DND-41 (cell line): ENCODE measurements around the gene CUL5.

Experiments used
- EZH2 ChIP-seq: IDR thresholded peaks from 3 replicates; pipeline ENCODE4 v1.6.1; 2012; ENCODE audit warnings: borderline replicate concordance, low read depth, mild to moderate bottlenecking, moderate library complexity, low read length, inconsistent platforms; ENCODE audit not compliant: severe bottlenecking
- TF ChIP-seq, protein P1 (sequence below): IDR thresholded peaks from 2 replicates; pipeline ENCODE4 v1.5.1; 2012; ENCODE audit warnings: borderline replicate concordance, low read length, moderate library complexity, mild to moderate bottlenecking; ENCODE audit not compliant: poor library complexity, severe bottlenecking; ENCODE audit errors: extremely low read depth

DNA sequence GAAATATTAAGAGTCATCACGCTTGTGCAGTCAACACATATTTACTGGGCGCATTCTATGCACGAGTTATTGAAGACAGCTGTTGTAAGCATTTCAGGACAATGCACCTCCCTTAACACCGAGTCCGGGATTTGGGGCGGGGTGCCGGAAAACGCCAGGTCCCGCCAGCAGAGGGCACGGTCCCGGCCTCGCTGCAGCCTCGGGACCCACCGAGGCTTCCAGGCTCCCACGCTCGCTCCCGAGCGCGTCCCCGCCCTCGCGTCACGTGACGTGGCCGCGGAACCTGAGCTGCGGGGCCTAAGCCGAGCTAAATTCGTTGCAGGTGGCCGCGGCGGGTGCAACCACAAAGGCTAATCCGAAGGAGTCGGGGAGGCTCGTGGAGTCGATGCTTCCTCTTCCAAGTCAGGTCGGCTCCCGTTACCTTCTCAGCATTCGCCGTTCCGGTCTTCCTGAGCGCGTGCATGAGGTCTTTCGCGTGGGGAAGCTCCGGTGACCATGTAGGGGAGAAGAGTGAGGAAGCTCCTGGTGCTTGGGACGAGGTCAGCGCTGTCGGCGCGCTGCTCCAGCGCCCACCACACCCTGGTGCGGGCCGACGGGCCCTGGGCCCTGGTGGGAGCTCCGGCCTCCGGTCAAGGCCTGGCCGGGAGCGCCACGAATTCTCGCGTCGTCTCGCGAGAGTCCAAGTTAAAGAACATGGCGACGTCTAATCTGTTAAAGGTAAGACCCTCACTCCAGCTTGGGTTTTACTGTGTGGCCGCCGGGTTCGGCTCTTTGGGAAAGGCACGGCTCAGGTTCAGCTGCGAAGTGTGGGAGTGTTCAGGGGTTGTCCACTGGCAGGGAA is at the start of gene CUL5:
- TF ChIP-seq, protein P1, sequence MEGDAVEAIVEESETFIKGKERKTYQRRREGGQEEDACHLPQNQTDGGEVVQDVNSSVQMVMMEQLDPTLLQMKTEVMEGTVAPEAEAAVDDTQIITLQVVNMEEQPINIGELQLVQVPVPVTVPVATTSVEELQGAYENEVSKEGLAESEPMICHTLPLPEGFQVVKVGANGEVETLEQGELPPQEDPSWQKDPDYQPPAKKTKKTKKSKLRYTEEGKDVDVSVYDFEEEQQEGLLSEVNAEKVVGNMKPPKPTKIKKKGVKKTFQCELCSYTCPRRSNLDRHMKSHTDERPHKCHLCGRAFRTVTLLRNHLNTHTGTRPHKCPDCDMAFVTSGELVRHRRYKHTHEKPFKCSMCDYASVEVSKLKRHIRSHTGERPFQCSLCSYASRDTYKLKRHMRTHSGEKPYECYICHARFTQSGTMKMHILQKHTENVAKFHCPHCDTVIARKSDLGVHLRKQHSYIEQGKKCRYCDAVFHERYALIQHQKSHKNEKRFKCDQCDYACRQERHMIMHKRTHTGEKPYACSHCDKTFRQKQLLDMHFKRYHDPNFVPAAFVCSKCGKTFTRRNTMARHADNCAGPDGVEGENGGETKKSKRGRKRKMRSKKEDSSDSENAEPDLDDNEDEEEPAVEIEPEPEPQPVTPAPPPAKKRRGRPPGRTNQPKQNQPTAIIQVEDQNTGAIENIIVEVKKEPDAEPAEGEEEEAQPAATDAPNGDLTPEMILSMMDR = peak; percentile 86
- no peak for TF ChIP-seq EZH2
